ENCODE measurements around the gene ALDH3B1. TPM values are rescaled to one million over a fixed set of nuclear protein-coding genes. Genes with fewer than 3 reads are reported as not detected.

The ALDH3B1 gene
- total and polyA plus RNA-seq, 2 donors from 2014 or later = 20.9 to 42.7 TPM

DNA sequence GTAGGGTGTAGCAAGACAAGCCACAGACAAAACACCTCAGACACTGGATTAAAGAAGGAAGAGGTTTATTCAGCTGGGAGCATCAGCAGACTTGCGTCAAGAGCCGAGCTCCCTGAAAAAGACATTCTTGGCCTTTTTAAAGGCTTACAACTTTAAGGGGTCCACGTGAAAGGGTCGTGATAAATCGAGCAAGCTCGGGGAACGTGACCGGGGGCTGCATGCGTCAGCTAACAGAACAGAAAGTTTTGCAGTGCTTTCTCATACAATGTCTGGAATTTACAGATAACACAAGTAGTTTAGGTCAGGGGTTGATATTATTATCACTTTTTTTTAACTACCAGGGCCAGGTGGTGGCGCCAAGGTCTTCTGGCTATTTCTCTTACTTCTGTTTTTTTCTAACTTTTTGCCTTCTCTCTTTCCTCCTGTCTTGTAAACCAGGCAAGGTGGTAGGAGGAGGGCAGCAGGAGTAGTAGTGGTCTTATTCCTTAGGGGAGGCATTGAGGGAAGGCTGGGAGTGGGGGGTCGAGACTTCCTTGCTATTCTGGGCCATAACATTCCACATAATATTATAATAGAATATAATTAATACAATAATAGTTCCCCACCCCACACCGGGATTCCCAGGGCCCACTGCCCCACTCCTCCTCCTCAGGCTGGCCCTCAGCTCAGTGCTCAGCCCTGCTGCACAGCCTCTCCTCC is 587 bp upstream of the ALDH3B1 start:
- peak overlapping the region; percentile 92 to 95 for H3K27ac ChIP-seq (ENCODE audit: low read depth in 2 of 2, low read length in 2 of 2)
- intact Hi-C loops (cut with DNase I) = no loop called here
- DNase-seq (peak in 1 of 5 donors; percentile 56), FAIRE-seq (no peak)
- no peaks in the 10 kb centered on the region for H3K27me3 ChIP-seq (ENCODE audit: control insufficient read depth, insufficient read depth, low read length)
- peak overlapping the region in 1 of 3 donors; percentile 26 for H3K9ac ChIP-seq (ENCODE audit: low read length in 3 of 3)
- H3K4me3 ChIP-seq (ENCODE audit: low read length in 3 of 3) = peak overlapping the region in 1 of 3 donors; percentile 49
- H3K36me3 ChIP-seq (ENCODE audit: control insufficient read depth in 2 of 3, insufficient read depth in 3 of 3, low read length in 3 of 3) = no peaks in the 10 kb centered on the region
- no peaks in the 10 kb centered on the region for H3K9me3 ChIP-seq (ENCODE audit: control insufficient read depth in 2 of 3, insufficient read depth in 1 of 3, low read length in 3 of 3)
- peaks cover 0 to 37% (median 18%) of the 10 kb centered on the region in 3 donors for H3K4me1 ChIP-seq (ENCODE audit: control insufficient read depth in 2 of 3, insufficient read depth in 2 of 3, low read depth in 1 of 3, low read length in 3 of 3)
- peak; percentile 10 for TF ChIP-seq CTCF (IDR thresholded peaks at IDR 0.05; ENCODE audit: borderline replicate concordance, extremely low read depth, insufficient read depth)

DNA sequence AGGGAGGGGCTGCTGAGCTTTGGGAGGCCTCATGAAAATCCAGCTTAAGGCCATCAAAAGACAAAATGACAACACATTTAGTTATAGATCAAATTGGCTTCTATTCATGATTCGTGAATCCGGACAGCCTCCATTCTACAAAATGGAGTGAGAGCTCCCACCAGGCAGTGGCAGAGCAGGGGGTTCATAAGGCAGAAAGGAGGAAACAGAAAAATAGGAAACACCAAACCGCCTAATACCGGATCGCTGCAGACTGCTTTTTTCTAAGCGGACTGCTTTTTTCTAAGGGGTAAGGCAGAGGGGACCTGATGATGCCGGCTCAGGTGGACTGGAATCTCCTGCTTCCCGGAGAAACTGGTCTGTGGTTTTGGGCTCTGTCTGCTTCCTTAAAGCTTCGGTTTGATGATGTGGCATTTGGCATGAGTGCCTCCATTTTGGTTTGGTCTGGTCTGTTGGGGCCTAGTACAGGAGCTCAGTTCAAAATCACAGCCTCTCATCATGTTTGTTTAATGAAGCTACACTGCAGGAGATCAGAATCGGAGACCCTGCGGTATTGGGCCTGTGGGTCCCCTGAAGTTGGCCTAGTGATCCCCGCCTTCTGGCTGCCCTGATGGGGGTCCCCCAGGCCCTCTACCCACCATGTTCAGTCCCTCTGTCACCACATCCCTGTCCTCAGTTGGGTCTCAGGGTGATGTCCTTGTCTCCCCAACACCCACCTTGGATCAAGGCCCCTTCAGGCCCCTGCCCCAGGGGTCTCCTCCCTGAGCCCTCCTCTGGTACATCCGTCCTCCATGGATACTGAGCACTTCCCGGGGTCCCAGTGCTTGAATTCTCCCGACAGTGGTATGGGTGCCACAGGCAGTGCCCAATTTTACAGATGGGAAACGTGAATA is 1.2 kb downstream of the ALDH3B1 start:
- Histone ChIP-seq H3K9me3 (ENCODE audit: control insufficient read depth in 2 of 3, insufficient read depth in 1 of 3, low read length in 3 of 3) (no peaks in the 10 kb centered on the region), H3K36me3 (ENCODE audit: control insufficient read depth in 2 of 3, insufficient read depth in 3 of 3, low read length in 3 of 3) (no peaks in the 10 kb centered on the region), H3K4me1 (ENCODE audit: control insufficient read depth in 2 of 3, insufficient read depth in 2 of 3, low read depth in 1 of 3, low read length in 3 of 3) (peaks cover 0 to 41% (median 18%) of the 10 kb centered on the region in 3 donors), H3K4me3 (ENCODE audit: low read length in 3 of 3) (peak overlapping the region in 1 of 3 donors; percentile 49), H3K27ac (ENCODE audit: low read depth in 2 of 2, low read length in 2 of 2) (peak overlapping the region; percentile 92 to 95), H3K27me3 (ENCODE audit: control insufficient read depth, insufficient read depth, low read length) (no peaks in the 10 kb centered on the region), H3K9ac (ENCODE audit: low read length in 3 of 3) (no peak overlapping the region)
- FAIRE-seq (no peak), DNase-seq (peak in 1 of 5 donors; percentile 47)
- intact Hi-C loops (cut with DNase I) = no loop called here
- TF ChIP-seq CTCF (IDR thresholded peaks at IDR 0.05; ENCODE audit: borderline replicate concordance, extremely low read depth, insufficient read depth) = no peak

GRCh38 chr11:68012044-68012842 is 2.1 kb downstream of the ALDH3B1 start:
- no peaks in the 10 kb centered on the region for H3K27me3 ChIP-seq (ENCODE audit: control insufficient read depth, insufficient read depth, low read length)
- intact Hi-C loops (cut with DNase I) = no loop called here
- H3K9me3 ChIP-seq (ENCODE audit: control insufficient read depth in 2 of 3, insufficient read depth in 1 of 3, low read length in 3 of 3) = no peaks in the 10 kb centered on the region
- H3K27ac ChIP-seq (ENCODE audit: low read depth in 2 of 2, low read length in 2 of 2) = peak overlapping the region; percentile 59 to 95
- no peak overlapping the region for H3K9ac ChIP-seq (ENCODE audit: low read length in 3 of 3)
- no peak for FAIRE-seq
- DNase-seq = peak in 1 of 5 donors; percentile 76
- no peaks in the 10 kb centered on the region for H3K36me3 ChIP-seq (ENCODE audit: control insufficient read depth in 2 of 3, insufficient read depth in 3 of 3, low read length in 3 of 3)
- no peak for TF ChIP-seq CTCF (IDR thresholded peaks at IDR 0.05; ENCODE audit: borderline replicate concordance, extremely low read depth, insufficient read depth)
- H3K4me1 ChIP-seq (ENCODE audit: control insufficient read depth in 2 of 3, insufficient read depth in 2 of 3, low read depth in 1 of 3, low read length in 3 of 3) = peaks cover 0 to 41% (median 18%) of the 10 kb centered on the region in 3 donors
- no peak overlapping the region for H3K4me3 ChIP-seq (ENCODE audit: low read length in 3 of 3)
